ENCODE measurements around the gene SP3.

SP3 gene

GRCh38 chr2:173934895-173935294 is 30.3 kb downstream of the SP3 start:
- H3K4me3 ChIP-seq (ENCODE audit: low read depth, low read length) = no peak overlapping the region
- in situ Hi-C loops (cut with HindIII; ENCODE audit: low sequenced_read_pairs) = loop anchor here (5.0 kb wide), 1 partner anchor 53 kb away; no protein-coding TSS in a partner anchor
- TF ChIP-seq, protein P1, sequence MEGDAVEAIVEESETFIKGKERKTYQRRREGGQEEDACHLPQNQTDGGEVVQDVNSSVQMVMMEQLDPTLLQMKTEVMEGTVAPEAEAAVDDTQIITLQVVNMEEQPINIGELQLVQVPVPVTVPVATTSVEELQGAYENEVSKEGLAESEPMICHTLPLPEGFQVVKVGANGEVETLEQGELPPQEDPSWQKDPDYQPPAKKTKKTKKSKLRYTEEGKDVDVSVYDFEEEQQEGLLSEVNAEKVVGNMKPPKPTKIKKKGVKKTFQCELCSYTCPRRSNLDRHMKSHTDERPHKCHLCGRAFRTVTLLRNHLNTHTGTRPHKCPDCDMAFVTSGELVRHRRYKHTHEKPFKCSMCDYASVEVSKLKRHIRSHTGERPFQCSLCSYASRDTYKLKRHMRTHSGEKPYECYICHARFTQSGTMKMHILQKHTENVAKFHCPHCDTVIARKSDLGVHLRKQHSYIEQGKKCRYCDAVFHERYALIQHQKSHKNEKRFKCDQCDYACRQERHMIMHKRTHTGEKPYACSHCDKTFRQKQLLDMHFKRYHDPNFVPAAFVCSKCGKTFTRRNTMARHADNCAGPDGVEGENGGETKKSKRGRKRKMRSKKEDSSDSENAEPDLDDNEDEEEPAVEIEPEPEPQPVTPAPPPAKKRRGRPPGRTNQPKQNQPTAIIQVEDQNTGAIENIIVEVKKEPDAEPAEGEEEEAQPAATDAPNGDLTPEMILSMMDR (IDR thresholded peaks at IDR 0.05; ENCODE audit: low read depth, low read length, missing control alignments) = no peak
- DNase-seq (ENCODE audit: low read depth) = no peak

DNA sequence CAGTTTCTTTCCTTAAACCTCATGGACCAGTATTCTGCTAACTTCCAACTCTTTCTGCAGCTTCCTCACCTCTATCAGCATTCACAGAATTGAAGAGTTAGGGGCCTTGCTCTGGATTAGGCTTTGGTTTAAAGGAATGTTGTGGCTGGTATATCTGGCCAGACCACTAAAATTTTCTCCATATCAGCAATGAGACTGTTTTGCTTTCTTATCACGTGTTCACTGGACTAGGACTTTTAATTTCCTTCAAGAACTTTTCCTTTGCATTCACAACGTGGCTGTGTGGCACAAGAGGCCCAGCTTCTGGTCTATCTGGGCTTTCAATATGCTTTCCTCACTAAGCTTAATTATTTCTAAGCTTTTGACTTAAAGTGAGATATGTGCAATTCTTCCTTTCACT is 33.4 kb downstream of the SP3 start:
- TF ChIP-seq, protein P1 (IDR thresholded peaks at IDR 0.05; ENCODE audit: low read depth, low read length, missing control alignments) = no peak
- no peak overlapping the region for H3K4me3 ChIP-seq (ENCODE audit: low read depth, low read length)
- in situ Hi-C loops (cut with HindIII; ENCODE audit: low sequenced_read_pairs) = loop anchor here (5.0 kb wide), 1 partner anchor 49 kb away; no protein-coding TSS in a partner anchor
- DNase-seq (ENCODE audit: low read depth) = no peak

GRCh38 chr2:173929441-173929840 is 35.7 kb downstream of the SP3 start:
- no peak for DNase-seq (ENCODE audit: low read depth)
- H3K4me3 ChIP-seq (ENCODE audit: low read depth, low read length) = no peak overlapping the region
- in situ Hi-C loops (cut with HindIII; ENCODE audit: low sequenced_read_pairs) = no loop called here
- TF ChIP-seq, protein P1 (IDR thresholded peaks at IDR 0.05; ENCODE audit: low read depth, low read length, missing control alignments) = no peak

DNA sequence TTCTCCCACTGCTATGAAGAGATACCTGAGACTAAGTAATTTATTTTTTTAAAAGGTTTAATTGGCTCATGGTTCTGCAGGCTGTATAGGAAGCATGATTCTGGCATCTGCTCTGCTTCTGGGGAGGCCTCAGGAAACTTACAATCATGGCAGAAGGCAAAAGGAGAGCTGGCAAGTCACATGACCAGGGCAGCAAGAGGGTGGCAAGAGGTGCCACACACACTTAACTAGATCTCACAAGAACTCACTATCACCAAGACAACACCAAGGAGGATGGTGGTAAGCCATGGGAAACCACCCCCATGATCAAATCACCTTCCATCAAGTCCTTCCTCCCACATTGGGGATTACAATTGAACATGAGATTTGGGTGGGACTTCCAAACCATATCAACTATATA is 38.3 kb downstream of the SP3 start:
- DNase-seq (ENCODE audit: low read depth) = no peak
- TF ChIP-seq, protein P1 (IDR thresholded peaks at IDR 0.05; ENCODE audit: low read depth, low read length, missing control alignments) = no peak
- in situ Hi-C loops (cut with HindIII; ENCODE audit: low sequenced_read_pairs) = no loop called here
- H3K4me3 ChIP-seq (ENCODE audit: low read depth, low read length) = no peak overlapping the region

- in situ Hi-C loops (cut with HindIII; ENCODE audit: low sequenced_read_pairs) = no loop called here
- no peak overlapping the region for H3K4me3 ChIP-seq (ENCODE audit: low read depth, low read length)
- TF ChIP-seq, protein P1 (IDR thresholded peaks at IDR 0.05; ENCODE audit: low read depth, low read length, missing control alignments) = no peak
Measured at GRCh38 chr2:173924285-173924684, 40.9 kb downstream of the SP3 start.

GRCh38 chr2:173922760-173923159 is 42.4 kb downstream of the SP3 start:
- DNase-seq (ENCODE audit: low read depth) = no peak
- TF ChIP-seq, protein P1 (IDR thresholded peaks at IDR 0.05; ENCODE audit: low read depth, low read length, missing control alignments) = no peak
- in situ Hi-C loops (cut with HindIII; ENCODE audit: low sequenced_read_pairs) = no loop called here
- H3K4me3 ChIP-seq (ENCODE audit: low read depth, low read length) = no peak overlapping the region

More at GRCh38 chr2:173924285-173924684, 40.9 kb downstream of the SP3 start:
- no peak for DNase-seq (ENCODE audit: low read depth)

DNA sequence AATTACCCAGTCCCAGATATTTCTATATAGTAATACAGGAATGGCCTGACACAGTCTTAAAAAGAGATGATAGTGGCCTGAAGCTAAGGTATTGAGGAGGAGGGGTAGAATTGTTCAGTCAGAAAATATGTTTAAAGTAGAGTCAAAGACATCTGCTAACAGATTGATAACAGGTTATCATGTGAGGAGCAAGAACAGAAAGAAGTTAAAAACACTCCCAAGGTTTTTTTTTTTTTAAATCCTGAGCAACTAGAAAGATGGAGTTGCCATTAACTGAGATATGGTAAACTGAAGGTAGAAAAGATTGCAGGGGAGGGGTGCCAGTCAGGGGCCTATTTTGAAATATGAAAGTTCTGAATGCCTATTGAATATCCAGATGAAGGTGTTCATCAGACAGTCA is 43.1 kb downstream of the SP3 start:
- TF ChIP-seq, protein P1 (IDR thresholded peaks at IDR 0.05; ENCODE audit: low read depth, low read length, missing control alignments) = no peak
- no peak overlapping the region for H3K4me3 ChIP-seq (ENCODE audit: low read depth, low read length)
- DNase-seq (ENCODE audit: low read depth) = no peak
- in situ Hi-C loops (cut with HindIII; ENCODE audit: low sequenced_read_pairs) = no loop called here
